ENCODE data around the gene BOLA1.

BOLA1 gene

GRCh38 chr1:149927563-149928400, 28.4 kb downstream of the BOLA1 start, which contains the start of gene SF3B4:
TSS of gene SF3B4 (minus strand) at chr1:149927803. CDS start at chr1:149927759, 44 bp downstream.
- TF ChIP-seq EZH2phosphoT487 (IDR thresholded peaks at IDR 0.05; ENCODE audit: borderline replicate concordance) (no peak), CTCF (conservative IDR thresholded peaks at IDR 0.05; ENCODE audit: low read length) (no peak)
- peaks cover 28% of the 10 kb centered on the region for H3K4me1 ChIP-seq (ENCODE audit: insufficient read depth, low read length, poor library complexity, severe bottlenecking)
- peaks cover 2% of the 10 kb centered on the region; the same call in 1 of the 2 replicates for H3F3A ChIP-seq (ENCODE audit: low read depth)
- peak within 1 kb of the TSS; percentile 77 for H2AFZ ChIP-seq (ENCODE audit: low read length)
- no peaks in the 10 kb centered on the region for H3K9me3 ChIP-seq (ENCODE audit: insufficient read depth, low read depth, low read length)
- H3K9me2 ChIP-seq (replicated peaks; ENCODE audit: low read depth, low read length) = no peaks in the 10 kb centered on the region
- H3K36me3 ChIP-seq (ENCODE audit: insufficient read depth, low read length) = peaks cover 29% of the 10 kb centered on the region; the same call in 1 of the 2 replicates
- H3K4me3 ChIP-seq (ENCODE audit: low read length, poor library complexity, severe bottlenecking) = peak within 1 kb of the TSS; percentile 90
- H3K9ac ChIP-seq (ENCODE audit: low read depth, low read length, poor library complexity, severe bottlenecking) = peak within 1 kb of the TSS; percentile 97
- no peaks in the 10 kb centered on the region for H3K27me3 ChIP-seq (ENCODE audit: insufficient read depth, low read length, poor library complexity, severe bottlenecking)
- H3K4me2 ChIP-seq (ENCODE audit: low read depth, low read length, poor library complexity, severe bottlenecking) = peak within 1 kb of the TSS; percentile 95
- peaks cover 43% of the 10 kb centered on the region for H3K79me2 ChIP-seq (ENCODE audit: insufficient read depth, low read length)
- peaks cover 33% of the 10 kb centered on the region for H4K20me1 ChIP-seq (ENCODE audit: insufficient read depth, low read length, poor library complexity, severe bottlenecking)

- Histone ChIP-seq H3K9ac (ENCODE audit: low read depth, low read length, poor library complexity, severe bottlenecking) (peak overlapping the region; percentile 97), H3K27me3 (ENCODE audit: insufficient read depth, low read length, poor library complexity, severe bottlenecking) (no peaks in the 10 kb centered on the region), H4K20me1 (ENCODE audit: insufficient read depth, low read length, poor library complexity, severe bottlenecking) (peaks cover 33% of the 10 kb centered on the region), H3F3A (ENCODE audit: low read depth) (peaks cover 2% of the 10 kb centered on the region; the same call in 1 of the 2 replicates), H3K79me2 (ENCODE audit: insufficient read depth, low read length) (peaks cover 42% of the 10 kb centered on the region), H3K4me1 (ENCODE audit: insufficient read depth, low read length, poor library complexity, severe bottlenecking) (peaks cover 28% of the 10 kb centered on the region), H3K36me3 (ENCODE audit: insufficient read depth, low read length) (peaks cover 23% of the 10 kb centered on the region; the same call in 1 of the 2 replicates), H3K4me2 (ENCODE audit: low read depth, low read length, poor library complexity, severe bottlenecking) (peak overlapping the region; percentile 81), H3K4me3 (ENCODE audit: low read length, poor library complexity, severe bottlenecking) (peak overlapping the region; percentile 90), H3K9me2 (replicated peaks; ENCODE audit: low read depth, low read length) (no peaks in the 10 kb centered on the region), H3K9me3 (ENCODE audit: insufficient read depth, low read depth, low read length) (no peaks in the 10 kb centered on the region), H2AFZ (ENCODE audit: low read length) (no peak overlapping the region)
- TF ChIP-seq CTCF (conservative IDR thresholded peaks at IDR 0.05; ENCODE audit: low read length) (no peak), EZH2phosphoT487 (IDR thresholded peaks at IDR 0.05; ENCODE audit: borderline replicate concordance) (no peak)
These were observed 29.0 kb downstream of the BOLA1 start for GRCh38 chr1:149928401-149928724.

- Histone ChIP-seq H3K4me3 (ENCODE audit: low read length, poor library complexity, severe bottlenecking) (no peak overlapping the region), H3K36me3 (ENCODE audit: insufficient read depth, low read length) (peaks cover 9% of the 10 kb centered on the region; the same call in 1 of the 2 replicates), H3K9ac (ENCODE audit: low read depth, low read length, poor library complexity, severe bottlenecking) (no peak overlapping the region), H4K20me1 (ENCODE audit: insufficient read depth, low read length, poor library complexity, severe bottlenecking) (peaks cover 26% of the 10 kb centered on the region), H3K4me1 (ENCODE audit: insufficient read depth, low read length, poor library complexity, severe bottlenecking) (peaks cover 25% of the 10 kb centered on the region), H3K9me2 (replicated peaks; ENCODE audit: low read depth, low read length) (no peaks in the 10 kb centered on the region), H3K27me3 (ENCODE audit: insufficient read depth, low read length, poor library complexity, severe bottlenecking) (no peaks in the 10 kb centered on the region), H3K4me2 (ENCODE audit: low read depth, low read length, poor library complexity, severe bottlenecking) (no peak overlapping the region), H2AFZ (ENCODE audit: low read length) (no peak overlapping the region), H3K9me3 (ENCODE audit: insufficient read depth, low read depth, low read length) (no peaks in the 10 kb centered on the region), H3K79me2 (ENCODE audit: insufficient read depth, low read length) (peaks cover 27% of the 10 kb centered on the region), H3F3A (ENCODE audit: low read depth) (peaks cover 2% of the 10 kb centered on the region; the same call in 1 of the 2 replicates)
- TF ChIP-seq CTCF (conservative IDR thresholded peaks at IDR 0.05; ENCODE audit: low read length) (no peak), EZH2phosphoT487 (IDR thresholded peaks at IDR 0.05; ENCODE audit: borderline replicate concordance) (no peak)
These were observed 30.5 kb downstream of the BOLA1 start for GRCh38 chr1:149929856-149930255.
